ENCODE data around the gene KCNH8.

The KCNH8 gene

DNA sequence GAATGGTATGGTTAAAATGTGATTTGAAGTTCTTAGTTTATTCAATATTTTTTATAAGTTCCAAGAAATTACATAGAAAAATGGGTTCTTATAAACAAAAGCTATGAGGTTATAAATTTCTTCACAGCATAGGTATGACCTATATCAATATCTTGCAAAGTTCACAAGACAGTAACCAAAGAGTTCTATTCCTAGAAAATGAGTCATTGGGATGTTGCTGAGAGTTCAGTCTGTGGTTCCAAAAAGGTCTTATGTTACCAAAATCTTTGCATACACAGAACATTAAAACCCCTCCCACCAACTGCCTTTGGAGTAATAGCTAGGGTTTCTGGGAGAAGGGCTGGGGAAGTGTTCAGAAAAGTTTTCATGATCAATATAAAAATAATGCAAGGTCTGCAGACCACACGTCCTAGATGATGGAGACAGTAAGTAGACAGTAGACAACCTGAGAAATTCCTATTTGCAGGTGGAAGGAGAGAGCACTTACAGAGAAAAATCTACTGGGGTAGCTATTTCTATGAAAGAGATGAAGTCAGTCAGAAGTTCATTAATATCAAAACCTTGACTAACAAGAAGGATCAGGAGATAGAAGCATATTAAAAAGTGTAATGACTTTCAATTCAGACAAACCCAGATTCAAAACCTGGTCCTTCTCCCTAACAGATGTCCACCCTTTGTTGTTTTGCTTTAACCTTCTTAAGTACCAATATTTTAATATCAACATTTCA lies 279.3 kb downstream of the KCNH8 start:
- H3K4me3 ChIP-seq, result no peak overlapping the region
- H3K27ac ChIP-seq, result no peak overlapping the region
- TF ChIP-seq, protein P1, sequence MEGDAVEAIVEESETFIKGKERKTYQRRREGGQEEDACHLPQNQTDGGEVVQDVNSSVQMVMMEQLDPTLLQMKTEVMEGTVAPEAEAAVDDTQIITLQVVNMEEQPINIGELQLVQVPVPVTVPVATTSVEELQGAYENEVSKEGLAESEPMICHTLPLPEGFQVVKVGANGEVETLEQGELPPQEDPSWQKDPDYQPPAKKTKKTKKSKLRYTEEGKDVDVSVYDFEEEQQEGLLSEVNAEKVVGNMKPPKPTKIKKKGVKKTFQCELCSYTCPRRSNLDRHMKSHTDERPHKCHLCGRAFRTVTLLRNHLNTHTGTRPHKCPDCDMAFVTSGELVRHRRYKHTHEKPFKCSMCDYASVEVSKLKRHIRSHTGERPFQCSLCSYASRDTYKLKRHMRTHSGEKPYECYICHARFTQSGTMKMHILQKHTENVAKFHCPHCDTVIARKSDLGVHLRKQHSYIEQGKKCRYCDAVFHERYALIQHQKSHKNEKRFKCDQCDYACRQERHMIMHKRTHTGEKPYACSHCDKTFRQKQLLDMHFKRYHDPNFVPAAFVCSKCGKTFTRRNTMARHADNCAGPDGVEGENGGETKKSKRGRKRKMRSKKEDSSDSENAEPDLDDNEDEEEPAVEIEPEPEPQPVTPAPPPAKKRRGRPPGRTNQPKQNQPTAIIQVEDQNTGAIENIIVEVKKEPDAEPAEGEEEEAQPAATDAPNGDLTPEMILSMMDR (IDR thresholded peaks at IDR 0.05), result no peak
- no peak for DNase-seq (ENCODE audit: low spot score)

DNA sequence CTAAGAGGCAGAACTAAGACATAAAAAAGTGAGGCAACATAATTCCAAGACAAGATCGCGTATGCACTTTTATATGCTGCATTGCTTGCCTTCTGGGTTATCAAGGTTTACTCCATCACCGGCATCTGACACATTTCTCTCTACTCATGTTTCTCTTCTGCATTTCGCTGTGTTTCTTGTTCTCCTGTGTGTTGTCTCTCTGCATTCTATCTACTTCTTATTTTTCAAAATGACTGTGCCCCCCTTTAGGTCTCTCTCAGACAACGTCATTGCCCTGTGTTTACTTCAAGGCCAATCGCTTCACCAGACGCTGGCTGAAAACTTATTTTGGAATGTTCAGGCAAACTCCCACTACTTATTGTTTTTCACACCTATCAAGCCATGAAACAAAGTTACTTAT lies 280.4 kb downstream of the KCNH8 start:
- DNase-seq (ENCODE audit: low spot score), result no peak
- TF ChIP-seq, protein P1 (IDR thresholded peaks at IDR 0.05), result no peak
- H3K27ac ChIP-seq, result no peak overlapping the region
- no peak overlapping the region for H3K4me3 ChIP-seq

DNA sequence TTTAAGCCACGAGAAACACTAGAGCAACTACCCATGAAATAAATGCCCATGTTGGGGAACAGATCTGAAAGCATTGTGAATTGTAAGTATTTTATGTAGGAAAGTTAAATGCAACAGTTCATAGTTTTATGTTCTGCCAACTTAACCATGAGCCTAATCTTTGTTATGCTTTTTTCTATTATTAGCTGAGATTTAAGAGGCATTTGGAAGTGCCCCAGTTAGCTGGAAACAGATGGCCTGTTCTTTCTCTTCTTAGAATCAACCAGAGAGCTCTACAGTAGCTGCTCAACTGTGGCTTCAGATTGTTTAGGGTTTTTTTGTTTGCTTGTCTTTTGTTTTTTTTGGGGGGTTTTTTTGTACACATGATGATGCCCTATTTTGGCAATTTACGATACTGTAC lies 284.4 kb downstream of the KCNH8 start:
- H3K4me3 ChIP-seq, result no peak overlapping the region

DNA sequence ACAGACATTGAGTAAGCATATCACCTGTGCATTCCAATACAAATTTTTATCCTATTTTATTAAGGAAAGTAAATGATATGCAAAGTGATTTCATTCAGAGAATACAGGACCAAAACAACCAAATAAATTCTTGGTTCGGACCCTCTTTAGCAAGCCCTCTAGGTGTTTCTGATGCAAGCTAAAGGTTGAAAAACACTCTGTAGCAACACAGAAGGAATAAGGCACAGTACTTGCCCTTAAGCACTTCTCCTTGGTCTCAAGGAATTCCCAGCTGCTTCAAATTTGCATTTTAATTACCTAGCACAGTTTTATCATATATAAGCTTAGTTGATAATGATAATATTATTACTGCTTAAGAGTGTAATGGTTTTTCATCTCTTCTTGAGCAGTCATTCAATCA lies 288.4 kb downstream of the KCNH8 start:
- no peak overlapping the region for H3K4me3 ChIP-seq
- DNase-seq (ENCODE audit: low spot score), result no peak
- TF ChIP-seq, protein P1 (IDR thresholded peaks at IDR 0.05), result no peak
- no peak overlapping the region for H3K27ac ChIP-seq

More for the DNA sequence above, 284.4 kb downstream of the KCNH8 start:
- no peak for DNase-seq (ENCODE audit: low spot score)
- TF ChIP-seq, protein P1 (IDR thresholded peaks at IDR 0.05), result no peak
- peak overlapping the region; percentile 31 to 67 for H3K27ac ChIP-seq

DNA sequence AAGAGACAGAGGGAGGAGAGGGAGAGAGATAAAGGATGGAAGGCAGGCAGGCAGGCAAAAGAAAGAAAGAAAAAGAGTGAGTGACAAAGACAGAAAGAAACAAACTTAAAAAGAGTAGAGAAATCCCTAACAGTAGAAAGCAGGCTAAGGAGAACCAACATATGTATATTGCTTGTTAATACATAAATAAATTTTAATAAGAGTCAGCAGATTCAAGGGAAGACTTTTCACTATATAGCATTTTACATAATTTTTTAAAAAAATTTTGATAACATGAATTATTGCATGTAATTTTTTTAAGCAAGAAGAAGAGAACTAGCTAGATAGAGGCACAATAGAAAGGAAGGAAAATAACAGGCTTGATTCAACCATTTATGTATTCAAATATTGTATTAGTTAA lies 291.6 kb downstream of the KCNH8 start:
- Histone ChIP-seq H3K4me3 (no peak overlapping the region), H3K27ac (no peak overlapping the region)
- DNase-seq (ENCODE audit: low spot score), result no peak
- TF ChIP-seq, protein P1 (IDR thresholded peaks at IDR 0.05), result no peak

DNA sequence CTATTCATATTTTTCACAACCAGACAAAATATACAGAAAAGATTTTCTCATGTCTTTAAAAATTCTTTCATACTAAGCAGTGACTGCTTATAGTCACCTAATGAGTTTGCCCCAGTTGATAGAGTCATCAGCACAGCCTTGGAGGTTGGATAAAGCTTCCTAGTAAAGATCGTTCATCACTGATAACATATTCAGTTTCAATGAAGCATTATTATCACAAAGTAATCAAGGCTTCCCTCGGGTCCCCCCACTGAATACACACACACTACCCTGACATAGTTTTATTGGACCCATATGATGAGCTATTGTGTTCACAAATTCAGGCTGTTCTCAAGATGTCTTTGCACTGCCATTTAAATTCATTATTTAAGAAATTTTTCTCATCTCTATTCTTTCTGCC lies 297.8 kb downstream of the KCNH8 start:
- TF ChIP-seq, protein P1 (IDR thresholded peaks at IDR 0.05), result no peak
- no peak for DNase-seq (ENCODE audit: low spot score)
- Histone ChIP-seq H3K4me3 (no peak overlapping the region), H3K27ac (no peak overlapping the region)

DNA sequence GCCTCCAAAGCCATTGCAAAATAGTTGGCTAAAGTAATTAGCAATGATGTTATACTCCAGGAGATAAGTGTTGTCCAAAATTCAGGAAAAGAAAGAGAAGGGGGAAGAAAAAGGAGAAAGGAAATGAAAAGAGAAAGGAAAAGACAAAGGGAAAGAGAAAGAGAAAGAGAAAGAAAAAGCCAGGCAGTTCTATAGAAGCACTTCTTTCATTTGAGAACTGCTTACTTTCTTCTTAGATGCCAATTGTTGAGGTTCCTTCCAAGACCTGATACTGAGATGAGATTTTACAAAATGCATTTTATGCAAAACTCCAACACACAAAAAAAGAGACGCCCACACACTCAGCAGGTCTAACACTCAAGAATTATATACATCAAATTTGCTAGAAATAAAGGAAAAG lies 298.4 kb downstream of the KCNH8 start:
- no peak for DNase-seq (ENCODE audit: low spot score)
- Histone ChIP-seq H3K27ac (no peak overlapping the region), H3K4me3 (no peak overlapping the region)
- TF ChIP-seq, protein P1 (IDR thresholded peaks at IDR 0.05), result no peak
